HepG2 (cell line): ENCODE measurements around the gene MYADML2. TPM values are rescaled to one million over a fixed set of nuclear protein-coding genes. Genes with fewer than 3 reads are reported as not detected.

ENCODE experiments used
- ASH2L ChIP-seq: fragments of 300-600, 200-600 bp; sonication (generic); IDR thresholded peaks from 2 replicates; pipeline ENCODE4 v1.7.0; 2017; ENCODE audit warnings: low read depth, mild to moderate bottlenecking, moderate library complexity, mixed read lengths, low read length; ENCODE audit not compliant: insufficient read length
- ATF7-NPFF ChIP-seq: sonication (generic); formaldehyde crosslinking; IDR thresholded peaks from 2 replicates; pipeline ENCODE4 v1.8.1; 2023; ENCODE audit warnings: mild to moderate bottlenecking, low read depth, missing genetic modification reagents, moderate library complexity
- CBFB ChIP-seq: sonication (generic); formaldehyde crosslinking; IDR thresholded peaks from 2 replicates; pipeline ENCODE4 v1.4.0; 2020; ENCODE audit warnings: missing genetic modification reagents
- ETS1 ChIP-seq: sonication (generic); formaldehyde crosslinking; IDR thresholded peaks from 2 replicates; pipeline ENCODE4 v1.4.0; 2020; ENCODE audit warnings: missing genetic modification reagents
- NR2F6 ChIP-seq, 2 experiments: IDR thresholded peaks; 2 replicates each; pipeline ENCODE4 v1.6.1; 2016; ENCODE audit warnings: antibody characterized with exemption in 1 of 2, mild to moderate bottlenecking in 1 of 2
- SIX4 ChIP-seq: sonication (generic); formaldehyde crosslinking; IDR thresholded peaks from 2 replicates; pipeline ENCODE4 v1.4.0; 2020; ENCODE audit warnings: missing genetic modification reagents
- SNAPC2 ChIP-seq: sonication (generic); formaldehyde crosslinking; IDR thresholded peaks from 2 replicates; pipeline ENCODE4 v1.8.1; 2022; ENCODE audit warnings: mild to moderate bottlenecking, missing genetic modification reagents
- TP53 ChIP-seq: sonication (generic); formaldehyde crosslinking; conservative IDR thresholded peaks from 2 replicates; pipeline ENCODE4 v1.4.0; 2020; ENCODE audit warnings: missing genetic modification reagents
- ZBTB21 ChIP-seq: sonication (generic); formaldehyde crosslinking; IDR thresholded peaks from 2 replicates; pipeline ENCODE4 v1.4.0; 2020; ENCODE audit warnings: missing genetic modification reagents
- ZBTB44 ChIP-seq: sonication (generic); formaldehyde crosslinking; IDR thresholded peaks from 2 replicates; pipeline ENCODE4 v1.4.0; 2020; ENCODE audit warnings: missing genetic modification reagents
- ZNF207 ChIP-seq: fragments of 450-650 bp; IDR thresholded peaks from 2 replicates; pipeline ENCODE4 v1.6.1; 2016; ENCODE audit warnings: antibody characterized with exemption, borderline replicate concordance
- ZNF33B ChIP-seq: sonication (generic); formaldehyde crosslinking; IDR thresholded peaks from 2 replicates; pipeline ENCODE4 v1.5.1; 2020; ENCODE audit warnings: mild to moderate bottlenecking, missing genetic modification reagents
- ZNF746 ChIP-seq: sonication (generic); formaldehyde crosslinking; IDR thresholded peaks from 2 replicates; pipeline ENCODE4 v1.8.0; 2022; ENCODE audit warnings: mild to moderate bottlenecking, missing genetic modification reagents
- ZSCAN25 ChIP-seq: sonication (generic); formaldehyde crosslinking; IDR thresholded peaks from 2 replicates; pipeline ENCODE4 v1.8.0; 2022; ENCODE audit warnings: mild to moderate bottlenecking, missing genetic modification reagents
- ZSCAN30 ChIP-seq: sonication (generic); formaldehyde crosslinking; IDR thresholded peaks from 2 replicates; pipeline ENCODE4 v1.5.0; 2020; ENCODE audit warnings: mild to moderate bottlenecking, missing genetic modification reagents
- polyA plus RNA-seq, 8 experiments: library from polyadenylated mRNA; depleted of rRNA in 3 of 8; stranded (reverse) in 7 of 8; unstranded in 1 of 8; fragments of >200 nt; fragmentation: Illumina TruSeq in 4 of 8; extraction: Trizol in 4 of 8; gene quantifications; 2 replicates each; pipeline versions ENCODE4 v1.2.1 to v1.2.3, GENCODE V29; 2011 to 2016; ENCODE audit warnings: low read depth in 4 of 8, missing spikeins in 1 of 8, mixed read lengths in 1 of 8; ENCODE audit not compliant: insufficient read depth in 1 of 8
- total RNA-seq, 5 experiments: library from RNA; depleted of rRNA; stranded (reverse); fragments of >200 nt; fragmentation: Illumina TruSeq; extraction: Trizol; gene quantifications; 2 replicates each; pipeline ENCODE4 v1.2.3, GENCODE V29; 2016; ENCODE audit warnings: low read depth in 1 of 5
- TF ChIP-seq, protein P1 (sequence below), 2 experiments: sonication (generic) in 1 of 2; formaldehyde crosslinking in 1 of 2; IDR thresholded peaks; 2 replicates each; pipeline versions ENCODE4 v1.4.0 to v1.6.1; 2018 to 2020; ENCODE audit warnings: missing genetic modification reagents in 2 of 2, borderline replicate concordance in 1 of 2, low read depth in 1 of 2, mild to moderate bottlenecking in 1 of 2, missing biosample characterization in 1 of 2
- TF ChIP-seq, protein P2 (sequence below): sonication (generic); formaldehyde crosslinking; IDR thresholded peaks from 2 replicates; pipeline ENCODE4 v1.4.0; 2020; ENCODE audit warnings: mild to moderate bottlenecking, missing genetic modification reagents
- TF ChIP-seq, protein P3 (sequence below): sonication (generic); formaldehyde crosslinking; IDR thresholded peaks from 2 replicates; pipeline ENCODE4 v1.5.1; 2020; ENCODE audit warnings: missing genetic modification reagents, mild to moderate bottlenecking, borderline replicate concordance
- TF ChIP-seq, protein P4 (sequence below): sonication (generic); formaldehyde crosslinking; IDR thresholded peaks from 2 replicates; pipeline ENCODE4 v1.5.0; 2020; ENCODE audit warnings: missing genetic modification reagents, mild to moderate bottlenecking, borderline replicate concordance
- TF ChIP-seq, protein P5 (sequence below): sonication (generic); formaldehyde crosslinking; IDR thresholded peaks from 2 replicates; pipeline ENCODE4 v1.4.0; 2020; ENCODE audit warnings: missing genetic modification reagents

MYADML2 gene
- total and polyA plus RNA-seq, 2 of the 13 experiments (the other 11 are each of a cell fraction or from before 2014, with no cell fraction given): not detected

- TF ChIP-seq, protein P1, sequence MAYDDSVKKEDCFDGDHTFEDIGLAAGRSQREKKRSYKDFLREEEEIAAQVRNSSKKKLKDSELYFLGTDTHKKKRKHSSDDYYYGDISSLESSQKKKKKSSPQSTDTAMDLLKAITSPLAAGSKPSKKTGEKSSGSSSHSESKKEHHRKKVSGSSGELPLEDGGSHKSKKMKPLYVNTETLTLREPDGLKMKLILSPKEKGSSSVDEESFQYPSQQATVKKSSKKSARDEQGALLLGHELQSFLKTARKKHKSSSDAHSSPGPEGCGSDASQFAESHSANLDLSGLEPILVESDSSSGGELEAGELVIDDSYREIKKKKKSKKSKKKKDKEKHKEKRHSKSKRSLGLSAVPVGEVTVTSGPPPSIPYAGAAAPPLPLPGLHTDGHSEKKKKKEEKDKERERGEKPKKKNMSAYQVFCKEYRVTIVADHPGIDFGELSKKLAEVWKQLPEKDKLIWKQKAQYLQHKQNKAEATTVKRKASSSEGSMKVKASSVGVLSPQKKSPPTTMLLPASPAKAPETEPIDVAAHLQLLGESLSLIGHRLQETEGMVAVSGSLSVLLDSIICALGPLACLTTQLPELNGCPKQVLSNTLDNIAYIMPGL (CRISPR knock-in tag; IDR thresholded peaks at IDR 0.05; ENCODE audit: borderline replicate concordance in 1 of 2, low read depth in 1 of 2): no peak; a peak in 1 of 4 replicates
- TF ChIP-seq ZNF746 (no peak), ETS1 (0 out of 2 replicates have a peak, but pooled peaks have one; percentile 53), NR2F6 (IDR thresholded peaks at IDR 0.05) (no peak), NR2F6 (CRISPR knock-in tag; IDR thresholded peaks at IDR 0.05) (no peak), ZBTB44 (CRISPR knock-in tag) (no peak), SIX4 (CRISPR knock-in tag) (no peak), CBFB (CRISPR knock-in tag) (peak; percentile 15; the same call in 1 of the 2 replicates), ZSCAN25 (CRISPR knock-in tag) (no peak; the same call in 1 of the 2 replicates), ZSCAN30 (peak; percentile 43; the same call in 1 of the 2 replicates), TP53 (CRISPR knock-in tag) (0 out of 2 replicates have a peak, but pooled peaks have one; percentile 18), ZNF33B (CRISPR knock-in tag) (no peak), ATF7-NPFF (CRISPR knock-in tag) (peak; percentile 86; the same call in 1 of the 2 replicates), ZBTB21 (CRISPR knock-in tag) (no peak), ASH2L (no peak), SNAPC2 (no peak), ZNF207 (no peak)
- TF ChIP-seq, protein P2, sequence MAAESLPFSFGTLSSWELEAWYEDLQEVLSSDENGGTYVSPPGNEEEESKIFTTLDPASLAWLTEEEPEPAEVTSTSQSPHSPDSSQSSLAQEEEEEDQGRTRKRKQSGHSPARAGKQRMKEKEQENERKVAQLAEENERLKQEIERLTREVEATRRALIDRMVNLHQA: no peak
- TF ChIP-seq, protein P3, sequence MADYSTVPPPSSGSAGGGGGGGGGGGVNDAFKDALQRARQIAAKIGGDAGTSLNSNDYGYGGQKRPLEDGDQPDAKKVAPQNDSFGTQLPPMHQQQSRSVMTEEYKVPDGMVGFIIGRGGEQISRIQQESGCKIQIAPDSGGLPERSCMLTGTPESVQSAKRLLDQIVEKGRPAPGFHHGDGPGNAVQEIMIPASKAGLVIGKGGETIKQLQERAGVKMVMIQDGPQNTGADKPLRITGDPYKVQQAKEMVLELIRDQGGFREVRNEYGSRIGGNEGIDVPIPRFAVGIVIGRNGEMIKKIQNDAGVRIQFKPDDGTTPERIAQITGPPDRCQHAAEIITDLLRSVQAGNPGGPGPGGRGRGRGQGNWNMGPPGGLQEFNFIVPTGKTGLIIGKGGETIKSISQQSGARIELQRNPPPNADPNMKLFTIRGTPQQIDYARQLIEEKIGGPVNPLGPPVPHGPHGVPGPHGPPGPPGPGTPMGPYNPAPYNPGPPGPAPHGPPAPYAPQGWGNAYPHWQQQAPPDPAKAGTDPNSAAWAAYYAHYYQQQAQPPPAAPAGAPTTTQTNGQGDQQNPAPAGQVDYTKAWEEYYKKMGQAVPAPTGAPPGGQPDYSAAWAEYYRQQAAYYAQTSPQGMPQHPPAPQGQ (CRISPR knock-in tag): peak; percentile 90; the same call in 1 of the 2 replicates
- TF ChIP-seq, protein P4, sequence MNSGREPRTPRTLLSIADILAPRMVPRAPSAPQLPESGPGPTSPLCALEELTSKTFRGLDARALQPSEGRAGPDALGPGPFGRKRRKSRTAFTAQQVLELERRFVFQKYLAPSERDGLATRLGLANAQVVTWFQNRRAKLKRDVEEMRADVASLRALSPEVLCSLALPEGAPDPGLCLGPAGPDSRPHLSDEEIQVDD: peak; percentile 63; the same call in 1 of the 2 replicates
- TF ChIP-seq, protein P5, sequence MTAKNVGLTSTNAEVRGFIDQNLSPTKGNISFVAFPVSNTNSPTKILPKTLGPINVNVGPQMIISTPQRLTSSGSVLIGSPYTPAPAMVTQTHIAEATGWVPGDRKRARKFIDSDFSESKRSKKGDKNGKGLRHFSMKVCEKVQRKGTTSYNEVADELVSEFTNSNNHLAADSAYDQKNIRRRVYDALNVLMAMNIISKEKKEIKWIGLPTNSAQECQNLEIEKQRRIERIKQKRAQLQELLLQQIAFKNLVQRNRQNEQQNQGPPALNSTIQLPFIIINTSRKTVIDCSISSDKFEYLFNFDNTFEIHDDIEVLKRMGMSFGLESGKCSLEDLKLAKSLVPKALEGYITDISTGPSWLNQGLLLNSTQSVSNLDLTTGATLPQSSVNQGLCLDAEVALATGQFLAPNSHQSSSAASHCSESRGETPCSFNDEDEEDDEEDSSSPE (CRISPR knock-in tag): no peak
These were observed 44.9 kb downstream of the MYADML2 start, which contains the start of gene NPB (continued) for GRCh38 chr17:81902023-81902652.
